ENCODE measurements around the gene CADPS2. TPM values are rescaled to one million over a fixed set of nuclear protein-coding genes. Genes with fewer than 3 reads are reported as not detected.
A peak's percentile ranks its signal among the peaks of the same experiment; 100 is the strongest.

CADPS2 gene
- total and polyA plus RNA-seq, 2 of the 8 experiments (the other 6 are each of a cell fraction or from before 2014, with no cell fraction given): 8.9 to 22.3 TPM

DNA sequence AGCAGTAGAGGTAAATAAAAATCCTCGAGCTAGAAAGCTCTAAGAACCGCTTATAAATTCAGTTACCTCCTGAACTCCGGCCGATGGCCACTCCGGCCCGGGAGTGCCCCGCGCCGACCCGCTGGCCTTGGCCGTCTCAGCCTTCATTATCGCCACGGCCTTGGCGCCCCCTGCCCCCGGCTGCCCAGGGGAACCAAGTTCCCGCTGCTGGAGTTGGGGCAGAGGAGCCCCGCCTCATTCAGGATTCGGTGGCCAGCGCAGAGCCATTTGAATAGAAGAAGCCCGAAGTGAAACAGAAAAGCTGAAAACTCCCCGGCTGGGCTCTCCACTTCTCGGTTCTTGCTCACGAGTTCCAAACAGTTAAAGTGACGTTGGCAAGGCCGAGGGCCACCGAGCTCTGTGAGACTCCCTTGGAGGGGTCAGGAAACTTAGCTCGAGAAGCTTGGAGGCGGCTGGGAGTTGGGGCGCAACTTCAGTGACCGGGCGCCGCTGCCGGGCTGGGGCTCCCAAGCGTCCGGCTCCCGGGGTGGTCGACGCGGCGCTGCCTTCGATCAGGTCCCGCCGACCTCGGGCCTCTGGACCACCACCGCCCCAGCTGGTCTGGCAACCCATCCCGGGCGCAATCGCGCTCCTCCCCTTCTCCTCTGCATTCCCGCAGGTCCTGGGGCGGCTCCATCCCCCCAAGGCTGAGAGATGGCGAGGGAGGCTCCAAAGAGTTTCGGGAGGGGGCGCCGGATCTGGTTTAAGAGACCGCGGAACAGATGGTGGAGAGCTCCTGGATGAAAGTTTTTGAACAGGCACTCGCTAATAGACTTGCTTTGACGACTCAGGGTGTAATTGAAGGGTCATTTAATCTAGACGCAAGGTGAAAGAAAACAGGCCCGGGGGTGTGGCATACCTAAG, 575.9 kb downstream of the CADPS2 start (continued):
- no peak for TF ChIP-seq BCL11A (IDR thresholded peaks at IDR 0.05; ENCODE audit: low read depth in 2 of 2, low read length in 2 of 2)
- TF ChIP-seq RBBP5 (IDR thresholded peaks at IDR 0.05; ENCODE audit: borderline replicate concordance, low read depth, low read length): peak; percentile 87; the same call in 1 of the 2 replicates

All from H1 (cell line).